ENCODE data around the gene FGF7.
A peak's percentile ranks its signal among the peaks of the same experiment; 100 is the strongest.
"Not testable (repeated sequence)": the region's sequence is repeated elsewhere in the genome, so short reads cannot be mapped to it uniquely, and the experiment has no call there.

Gene FGF7, protein sequence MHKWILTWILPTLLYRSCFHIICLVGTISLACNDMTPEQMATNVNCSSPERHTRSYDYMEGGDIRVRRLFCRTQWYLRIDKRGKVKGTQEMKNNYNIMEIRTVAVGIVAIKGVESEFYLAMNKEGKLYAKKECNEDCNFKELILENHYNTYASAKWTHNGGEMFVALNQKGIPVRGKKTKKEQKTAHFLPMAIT

DNA sequence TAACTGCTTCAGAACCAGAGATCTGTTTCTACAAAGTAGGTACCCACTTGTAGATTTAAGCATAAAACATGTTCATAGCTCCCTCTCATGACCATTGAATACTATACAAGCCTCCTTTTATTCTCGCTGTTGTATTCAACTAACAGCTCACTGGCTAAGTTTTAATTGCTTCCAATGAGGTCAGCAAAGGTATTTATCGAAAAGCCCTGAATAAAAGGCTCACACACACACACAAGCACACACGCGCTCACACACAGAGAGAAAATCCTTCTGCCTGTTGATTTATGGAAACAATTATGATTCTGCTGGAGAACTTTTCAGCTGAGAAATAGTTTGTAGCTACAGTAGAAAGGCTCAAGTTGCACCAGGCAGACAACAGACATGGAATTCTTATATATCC lies at the start of gene FGF7:
FGF7 (plus strand) TSS at position 222 of the 400 bp plus-strand sequence. CDS start 1,056 bp downstream, outside the sequence.
- DNase-seq, result no peak

DNA sequence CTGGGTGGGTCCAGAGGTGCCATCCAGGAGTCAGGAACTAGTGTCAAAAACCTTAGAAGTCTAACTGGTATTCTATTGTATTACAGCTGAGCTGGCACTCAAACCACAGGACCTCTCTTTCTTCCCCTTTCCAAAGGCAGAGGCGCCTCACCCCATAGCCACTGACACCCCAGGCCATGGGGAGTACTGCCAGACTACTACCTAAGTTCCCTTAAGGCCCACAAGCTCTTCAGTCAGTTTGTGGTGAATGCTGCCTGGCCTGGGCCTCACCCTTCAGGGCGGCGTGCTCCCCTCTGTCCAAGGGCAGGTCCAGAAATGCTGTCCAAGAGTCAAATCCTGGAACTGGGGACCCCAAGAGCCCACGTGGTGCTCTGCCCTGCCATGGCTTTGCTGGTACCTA lies 43.0 kb upstream of the FGF7 start:
- DNase-seq, result no peak

DNA sequence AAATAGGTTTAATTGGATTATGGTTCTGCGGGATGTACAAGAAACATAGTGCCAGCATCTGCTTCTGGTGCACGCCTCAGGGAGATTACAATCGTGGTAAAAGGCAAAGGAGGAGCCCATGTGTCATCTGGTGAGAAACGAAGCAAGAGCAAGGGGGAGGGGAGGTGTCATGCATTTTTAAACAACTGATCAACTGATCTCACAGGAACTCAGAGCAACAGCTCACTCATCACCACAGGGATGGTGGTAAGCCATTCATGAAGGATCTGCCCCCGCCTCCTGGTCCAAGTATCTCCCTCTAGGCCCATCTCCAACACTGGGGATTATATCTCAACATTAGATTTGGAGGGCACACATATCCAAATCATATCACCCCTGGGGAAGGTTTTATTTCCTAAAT lies 42.1 kb upstream of the FGF7 start:
- no peak for DNase-seq

DNA sequence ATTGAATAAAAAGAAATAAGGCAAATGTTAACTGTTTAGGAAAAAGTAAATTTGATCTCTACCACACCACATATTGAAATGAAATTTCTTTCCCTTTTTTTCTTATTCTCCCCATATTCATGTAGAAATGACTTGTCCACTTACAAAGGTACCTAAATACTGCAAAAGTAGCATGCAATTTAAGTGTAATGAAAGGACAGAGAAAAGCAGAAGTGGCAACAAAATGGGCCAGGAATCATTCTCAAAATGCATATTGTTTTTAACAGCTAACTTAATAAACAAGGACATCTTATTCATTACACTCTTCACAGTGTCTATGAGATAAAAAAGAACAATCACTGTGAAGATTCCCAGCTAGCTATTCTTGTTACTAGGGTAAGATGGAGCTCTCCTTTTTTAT lies 40.6 kb upstream of the FGF7 start:
- DNase-seq, result no peak

DNA sequence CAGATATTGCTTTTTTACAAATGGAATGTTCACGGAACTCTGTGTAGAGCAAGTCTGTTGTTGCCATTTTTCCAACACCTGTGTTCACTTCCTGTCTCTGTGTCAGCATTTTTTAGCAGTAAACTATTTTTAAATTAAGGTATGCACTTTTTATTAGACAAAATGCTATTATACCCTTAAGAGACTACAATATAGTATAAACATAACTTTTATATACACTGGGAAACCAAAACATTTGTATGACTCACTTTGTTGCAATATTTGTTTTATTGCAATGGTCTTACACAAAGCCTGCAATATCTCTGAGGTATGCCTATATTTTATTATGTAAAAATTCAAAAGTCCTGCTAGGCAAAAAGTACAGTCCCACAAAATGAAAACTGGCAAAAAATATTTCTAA lies 39.8 kb upstream of the FGF7 start:
- DNase-seq, result no peak

DNA sequence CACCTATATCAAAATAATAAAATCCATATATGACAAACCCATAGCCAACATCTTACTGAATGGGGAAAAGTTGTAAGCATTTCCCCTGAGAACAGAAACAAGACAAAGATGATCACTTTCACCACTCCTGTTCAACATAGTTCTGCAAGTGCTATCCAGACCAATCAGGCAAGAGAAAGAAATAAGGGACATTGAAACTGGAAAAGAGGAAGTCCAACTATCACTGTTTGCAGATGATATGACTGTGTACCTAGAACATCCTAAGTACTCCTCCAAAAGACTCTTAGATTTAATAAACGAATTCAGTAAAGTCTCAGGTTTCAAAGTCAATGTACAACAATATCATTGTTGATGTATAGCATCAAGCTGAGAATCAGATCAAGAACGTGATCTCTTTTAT lies 35.6 kb upstream of the FGF7 start:
- no peak for DNase-seq

DNA sequence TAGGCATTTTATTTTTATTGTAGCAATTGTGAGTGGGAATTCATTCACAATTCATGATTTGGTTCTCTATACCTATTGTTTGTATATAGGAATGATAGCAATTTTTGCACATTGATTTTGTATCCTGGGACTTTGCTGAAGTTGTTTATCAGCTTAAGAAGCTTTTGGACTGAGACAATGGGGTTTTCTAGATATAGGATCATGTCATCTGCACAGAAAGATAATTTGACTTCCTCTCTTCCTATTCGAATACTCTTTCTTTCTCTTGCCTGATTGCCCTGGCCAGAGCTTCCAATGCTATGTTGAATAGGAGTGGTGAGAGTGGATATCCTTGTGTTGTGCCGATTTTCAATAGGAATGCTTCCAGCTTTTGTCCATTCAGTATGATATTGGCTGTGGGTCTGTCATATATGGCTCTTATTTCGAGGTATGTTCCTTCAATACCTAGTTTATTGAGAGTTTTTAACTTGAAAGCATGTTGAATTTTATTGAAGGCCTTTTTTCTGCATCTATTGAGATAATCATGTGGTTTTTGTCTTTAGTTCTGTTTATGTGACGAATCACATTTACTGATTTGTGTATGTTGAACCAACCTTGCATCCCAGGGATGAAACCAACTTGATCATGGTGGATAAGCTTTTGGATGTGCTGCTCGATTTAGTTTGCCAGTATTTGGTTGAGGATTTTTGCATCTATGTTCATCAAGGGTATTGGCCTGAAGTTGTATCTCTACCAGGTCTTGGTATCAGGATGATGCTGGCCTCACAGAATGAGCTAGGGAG lies 20.3 kb upstream of the FGF7 start:
- not testable (repeated sequence) for DNase-seq

DNA sequence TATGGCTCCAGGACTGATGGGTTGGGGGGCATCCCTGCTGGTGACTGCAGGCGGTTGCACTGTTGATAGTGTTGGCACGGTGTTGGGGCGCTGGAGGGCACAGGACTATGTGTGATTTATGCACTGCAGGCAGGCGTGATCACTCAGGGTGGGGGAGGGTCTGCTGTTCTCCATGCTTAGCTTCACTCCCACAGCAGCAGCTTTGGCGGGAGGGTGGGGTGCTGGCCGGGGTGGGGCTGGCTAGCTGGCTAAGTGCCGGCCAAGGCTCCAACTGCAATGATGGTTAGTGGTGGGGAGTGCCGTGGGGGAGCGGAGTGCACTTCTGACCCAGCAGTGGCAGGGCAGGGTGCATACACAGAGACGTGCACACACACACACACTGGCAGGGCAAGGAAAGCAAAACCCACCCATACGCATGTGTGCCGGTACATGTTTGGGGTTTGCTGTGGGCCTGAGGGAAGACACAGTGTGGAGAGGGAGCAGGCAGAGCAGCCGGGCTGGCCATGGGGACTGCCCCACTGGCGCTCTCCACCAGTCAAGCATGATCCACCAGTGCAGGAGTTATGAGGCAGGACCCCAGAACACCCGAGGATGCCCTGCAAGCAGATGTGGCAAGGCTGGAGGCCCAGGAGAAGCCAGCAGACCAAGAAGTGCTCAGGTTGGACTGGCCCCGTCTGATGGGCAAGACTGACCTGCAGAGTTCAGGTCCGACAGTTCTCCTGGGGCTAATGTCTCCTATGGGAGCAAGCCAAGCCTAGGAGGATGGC lies 16.5 kb upstream of the FGF7 start:
- no peak for DNase-seq

DNA sequence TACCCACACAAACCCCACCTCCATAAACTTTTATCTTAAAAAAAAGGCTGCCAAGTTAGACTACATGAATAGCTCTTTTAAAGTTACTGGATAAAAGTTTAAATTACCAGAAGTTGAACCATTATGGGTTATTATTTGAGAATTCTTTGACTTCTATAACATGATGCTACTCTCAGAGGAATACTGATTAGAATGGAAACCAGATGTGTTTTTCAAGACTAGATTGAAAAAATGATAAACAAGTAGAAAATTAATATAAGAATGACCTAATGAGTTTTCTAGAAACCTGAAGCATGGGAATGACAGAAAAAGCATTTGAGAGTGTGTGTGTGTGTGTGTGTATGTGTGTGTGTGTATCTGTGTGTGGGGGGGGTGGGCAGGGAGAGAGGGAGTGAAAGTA lies 12.4 kb upstream of the FGF7 start:
- DNase-seq, result no peak

DNA sequence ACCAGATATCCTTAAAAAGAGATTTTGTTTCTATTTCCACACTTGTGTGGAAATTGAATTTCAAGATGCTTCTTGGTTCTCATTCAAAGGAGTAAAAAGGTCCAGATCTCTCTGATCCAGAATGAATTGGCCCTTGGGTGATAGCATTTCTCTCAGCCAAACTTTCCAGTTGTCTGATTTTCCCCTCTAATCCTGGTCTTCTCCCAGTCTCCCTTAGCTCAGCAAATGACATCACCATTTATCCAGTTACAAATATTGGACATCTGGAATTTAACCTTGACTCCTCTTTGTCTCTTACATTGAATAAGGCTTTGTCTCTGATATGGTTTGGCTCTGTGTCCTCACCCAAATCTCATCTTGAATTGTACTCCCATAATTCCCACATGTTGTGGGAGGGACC lies 10.2 kb upstream of the FGF7 start:
- DNase-seq, result no peak

DNA sequence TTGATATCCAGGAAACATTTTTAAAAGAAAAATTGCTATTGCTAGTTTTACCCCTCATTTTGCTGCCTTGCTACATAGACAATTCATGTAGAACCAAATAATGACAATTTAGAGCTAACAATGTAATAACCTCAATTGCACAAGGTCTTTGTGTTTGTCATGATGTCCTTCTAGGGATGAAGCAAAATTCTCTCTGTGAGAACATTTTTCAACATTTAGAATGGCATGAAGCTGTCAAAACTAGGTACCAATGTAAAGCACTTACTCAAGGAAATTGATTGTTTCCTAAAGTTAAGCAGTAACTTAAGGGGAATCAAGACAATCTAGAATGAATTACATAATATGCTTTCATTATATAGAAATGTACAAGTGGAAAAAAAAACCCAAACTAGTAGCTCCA lies 7.9 kb upstream of the FGF7 start:
- DNase-seq, result no peak

DNA sequence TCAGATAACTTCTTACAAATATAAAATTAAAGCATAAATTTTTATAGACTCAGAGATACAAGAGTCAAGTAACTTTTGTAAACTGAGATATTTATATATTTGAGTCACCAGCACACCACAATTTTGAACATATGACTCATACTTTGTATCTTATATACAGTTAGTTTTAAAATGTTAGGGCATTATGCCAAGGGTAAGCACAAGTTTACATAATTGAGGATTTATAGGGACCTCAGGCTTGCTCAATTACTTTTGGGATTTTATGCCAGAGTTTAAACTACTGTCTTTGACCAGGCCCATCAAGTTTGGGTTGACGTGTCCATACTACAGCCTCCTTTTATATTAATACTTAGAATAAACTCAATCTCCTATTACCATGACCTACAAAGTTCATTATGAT lies 7.4 kb upstream of the FGF7 start:
- no peak for DNase-seq

DNA sequence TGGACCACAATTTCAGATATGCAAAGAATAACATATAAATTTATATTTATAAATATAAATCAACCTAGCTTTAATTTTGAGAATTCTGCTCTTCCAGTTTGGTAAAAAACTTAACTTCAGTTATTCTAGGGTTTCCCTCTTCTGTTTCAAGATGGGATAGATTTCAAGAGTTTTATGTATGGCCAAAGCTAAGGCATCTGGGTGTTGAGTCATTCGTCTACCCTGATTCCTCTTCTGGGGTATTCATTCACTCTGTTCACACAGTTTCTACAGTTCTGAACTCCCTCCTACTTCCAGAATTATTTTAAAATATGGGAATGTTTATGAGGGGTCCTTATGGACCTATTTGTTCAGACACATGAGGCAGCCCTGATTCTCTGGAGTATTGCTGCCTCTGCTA lies 4.2 kb upstream of the FGF7 start:
- DNase-seq, result no peak

DNA sequence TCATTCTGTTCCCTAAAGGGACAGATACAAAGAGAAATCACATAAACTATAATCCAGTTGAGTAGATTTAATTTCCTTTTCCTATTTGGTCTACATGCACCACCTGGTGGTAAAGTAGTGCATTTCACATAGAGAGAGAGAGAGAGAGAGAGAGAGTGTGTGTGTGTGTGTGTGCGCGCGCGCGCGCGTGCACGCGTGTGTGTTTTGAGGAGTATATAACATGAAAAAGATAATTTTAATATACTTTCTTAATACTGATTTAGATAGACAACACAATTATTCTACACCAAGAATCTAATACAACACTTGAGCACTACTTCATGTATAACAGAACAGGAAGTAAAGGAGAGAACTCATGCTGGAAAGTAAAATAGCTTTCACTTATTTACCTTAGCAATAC lies 1.1 kb upstream of the FGF7 start:
- DNase-seq, result peak; percentile 20

DNA sequence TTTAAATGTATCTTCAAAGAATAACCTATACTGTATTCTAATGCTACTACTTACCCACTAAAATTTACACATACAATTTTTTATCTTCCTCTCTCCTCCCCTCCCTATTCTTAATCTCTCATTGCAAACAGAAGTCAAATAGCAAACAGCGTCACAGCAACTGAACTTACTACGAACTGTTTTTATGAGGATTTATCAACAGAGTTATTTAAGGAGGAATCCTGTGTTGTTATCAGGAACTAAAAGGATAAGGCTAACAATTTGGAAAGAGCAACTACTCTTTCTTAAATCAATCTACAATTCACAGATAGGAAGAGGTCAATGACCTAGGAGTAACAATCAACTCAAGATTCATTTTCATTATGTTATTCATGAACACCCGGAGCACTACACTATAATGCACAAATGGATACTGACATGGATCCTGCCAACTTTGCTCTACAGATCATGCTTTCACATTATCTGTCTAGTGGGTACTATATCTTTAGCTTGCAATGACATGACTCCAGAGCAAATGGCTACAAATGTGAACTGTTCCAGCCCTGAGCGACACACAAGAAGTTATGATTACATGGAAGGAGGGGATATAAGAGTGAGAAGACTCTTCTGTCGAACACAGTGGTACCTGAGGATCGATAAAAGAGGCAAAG lies 984 bp downstream of the FGF7 start:
- DNase-seq, result no peak

DNA sequence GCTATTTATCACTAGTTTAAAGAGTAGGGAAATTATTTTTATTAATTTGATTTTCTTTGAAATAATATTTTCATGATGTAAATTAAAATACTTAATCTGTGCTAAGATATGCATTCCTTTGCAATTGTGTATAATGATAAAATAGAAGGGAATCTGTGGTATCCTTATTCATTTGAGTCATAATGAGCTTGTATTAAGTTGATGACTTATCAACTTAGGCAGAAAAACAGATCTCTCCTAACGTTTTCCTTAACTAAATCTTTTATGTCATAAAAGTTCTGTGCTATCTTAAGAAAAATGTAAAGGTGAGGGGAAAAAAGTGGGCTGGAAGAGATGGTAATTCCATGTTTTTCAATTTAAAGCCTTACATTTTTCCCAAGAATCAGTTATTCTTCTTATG lies 1.9 kb downstream of the FGF7 start:
- DNase-seq, result no peak

DNA sequence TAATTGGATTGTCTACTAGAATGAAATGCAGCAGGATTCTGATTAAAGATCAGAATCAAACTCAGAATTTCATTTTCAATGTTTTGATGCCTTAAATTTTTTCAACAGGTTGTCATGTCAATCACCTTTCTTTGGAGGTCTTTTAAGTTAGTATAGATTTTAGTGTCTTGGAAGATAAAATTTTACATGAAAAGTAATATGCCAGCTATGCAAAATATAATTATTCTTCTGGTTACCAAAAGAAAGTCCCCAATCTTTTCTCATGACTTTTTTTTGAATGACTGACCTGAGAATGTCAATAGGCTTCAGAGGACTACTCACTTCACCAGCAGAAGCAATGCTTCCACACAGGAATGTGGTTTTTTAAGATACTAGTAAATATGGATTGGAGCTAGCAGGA lies 4.3 kb downstream of the FGF7 start:
- DNase-seq, result no peak

DNA sequence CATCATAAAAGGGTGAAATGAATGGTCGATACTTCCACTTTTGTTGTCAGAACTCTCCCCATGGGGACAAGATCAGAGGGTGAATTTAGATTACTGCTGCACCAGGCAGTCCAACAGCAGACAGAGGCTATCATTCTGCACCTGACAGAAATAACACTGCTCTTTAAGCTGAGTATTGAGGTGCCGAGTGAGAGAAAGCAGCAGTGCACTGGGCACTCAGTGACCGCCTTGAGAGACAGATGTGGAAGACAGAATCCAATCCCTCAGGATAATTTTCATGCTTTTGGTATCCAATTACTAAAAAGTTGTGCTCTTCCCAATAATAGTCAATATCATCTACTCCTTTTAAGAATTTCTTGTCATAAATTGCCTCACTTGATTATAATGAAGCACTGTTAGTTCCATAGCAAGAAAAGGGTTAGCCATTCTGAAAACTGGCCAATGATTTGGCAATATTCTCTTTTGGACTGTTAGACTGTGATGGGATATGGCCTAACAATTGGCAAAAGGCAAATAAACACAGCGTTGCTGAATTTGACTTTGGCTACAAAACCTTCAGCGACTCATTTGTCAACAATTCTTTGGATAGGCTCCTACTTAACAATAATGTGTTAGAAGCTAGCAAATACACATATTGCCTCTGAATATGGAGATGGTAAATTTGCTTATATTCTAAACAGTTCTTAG lies 5.5 kb downstream of the FGF7 start:
- no peak for DNase-seq

DNA sequence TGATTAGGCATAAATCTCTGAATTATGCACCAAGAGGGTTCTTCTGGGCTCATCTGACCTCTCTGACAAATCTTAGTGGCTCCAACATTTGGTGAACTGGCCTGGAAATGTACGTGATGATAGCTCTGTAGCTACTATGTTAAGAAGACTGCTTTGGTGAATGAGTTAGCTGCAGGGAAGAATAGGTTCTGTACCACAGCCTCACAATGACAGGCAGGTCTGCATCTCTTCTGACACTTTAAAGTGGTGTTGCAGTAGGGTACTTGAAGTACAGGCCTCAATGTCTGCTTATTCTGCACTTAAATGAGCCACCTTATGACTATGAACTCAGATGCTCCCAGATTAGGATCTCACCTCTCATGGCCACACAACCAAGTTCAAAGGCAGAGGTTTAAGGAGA lies 7.0 kb downstream of the FGF7 start:
- DNase-seq, result no peak

DNA sequence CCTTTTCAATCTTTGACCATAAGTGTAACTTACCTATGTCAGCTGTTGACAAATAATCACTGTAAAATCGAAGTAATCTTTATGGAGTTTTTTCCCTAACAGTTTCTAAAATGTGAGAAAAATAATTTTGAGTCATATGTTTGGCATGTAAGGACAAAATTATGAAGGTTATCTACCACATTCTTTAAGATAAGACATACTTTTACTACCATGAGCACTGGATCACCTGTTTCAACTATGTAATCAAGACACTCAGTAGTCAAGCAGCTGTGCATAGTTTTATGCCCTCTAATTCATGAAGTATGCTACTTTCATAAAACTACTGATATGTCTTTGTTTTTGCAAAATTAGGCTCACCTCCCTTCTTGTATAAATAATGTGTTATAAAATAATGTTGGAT lies 12.1 kb downstream of the FGF7 start:
- DNase-seq, result no peak

DNA sequence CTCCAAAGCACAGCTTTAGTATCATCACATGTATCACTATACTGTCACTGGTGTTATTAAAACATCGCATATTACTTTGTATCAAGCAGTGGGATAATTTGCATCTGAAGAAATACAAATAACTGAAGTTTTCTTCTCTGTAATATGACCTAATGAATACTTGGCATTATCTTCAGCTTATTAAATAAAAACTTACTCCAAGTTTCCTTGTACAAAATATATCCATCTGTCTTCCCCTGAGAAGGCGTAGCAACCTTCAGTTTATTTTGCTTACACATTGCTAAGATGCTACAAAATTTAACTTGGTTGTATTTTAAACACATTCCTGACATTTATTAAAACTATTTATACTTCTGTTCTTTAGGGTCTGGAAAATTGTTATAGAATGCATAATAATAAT lies 13.7 kb downstream of the FGF7 start:
- DNase-seq, result no peak

DNA sequence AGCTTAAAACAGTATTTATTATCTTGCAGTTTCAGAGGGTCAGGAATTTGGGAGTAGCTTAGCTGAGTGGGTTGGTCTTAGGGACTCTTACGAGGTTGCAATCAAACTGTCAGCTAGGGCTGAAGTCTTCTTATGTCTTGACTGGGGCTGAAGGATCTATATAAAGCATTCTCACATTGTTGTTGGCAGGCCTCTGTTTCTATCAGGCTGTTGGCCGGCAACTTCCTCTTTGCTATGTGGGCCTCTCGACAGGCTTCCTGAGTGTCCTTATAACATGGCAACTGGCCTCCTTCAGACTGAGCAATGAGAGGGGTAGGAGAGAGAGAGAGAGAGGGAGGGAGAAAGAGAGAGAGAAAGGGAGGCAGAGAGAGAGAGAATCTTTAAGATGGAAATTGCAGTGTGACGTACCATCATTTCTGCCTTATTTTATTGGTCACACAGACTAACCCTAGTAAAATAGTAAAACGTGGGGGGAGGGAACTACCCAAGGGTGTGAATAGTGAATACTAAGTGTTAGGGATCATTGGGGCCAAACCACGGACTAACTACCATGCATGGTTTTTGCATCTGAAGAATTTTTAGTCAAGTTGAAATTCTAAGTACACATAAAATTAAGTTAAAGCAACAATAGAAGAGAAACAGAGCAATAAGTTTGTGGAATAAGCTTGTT lies 16.1 kb downstream of the FGF7 start:
- no peak for DNase-seq
